H9 (cell line): ENCODE data around the gene TTC39C. TPM values are rescaled to one million over a fixed set of nuclear protein-coding genes. Genes with fewer than 3 reads are reported as not detected.
A peak's percentile ranks its signal among the peaks of the same experiment; 100 is the strongest.

Experiments
- DNase-seq: peaks from one replicate; pipeline ENCODE4 v3.0.0-alpha.2; 2017
- H2AFZ ChIP-seq: one replicate; pipeline ENCODE4 v1.6.1; 2013; ENCODE audit warnings: mild to moderate bottlenecking, low read length, control low read depth, moderate library complexity
- H2AK5ac ChIP-seq: 2 replicates; pipeline ENCODE4 v1.6.1; 2013; ENCODE audit warnings: low read length, control low read depth, mixed read lengths; ENCODE audit not compliant: insufficient read length
- H2BK120ac ChIP-seq: one replicate; pipeline ENCODE4 v1.6.1; 2013; ENCODE audit warnings: low read depth, mild to moderate bottlenecking, low read length, control low read depth, inconsistent platforms; ENCODE audit not compliant: poor library complexity, severe bottlenecking
- H2BK12ac ChIP-seq: 2 replicates; pipeline ENCODE4 v1.6.1; 2013; ENCODE audit warnings: low read length, control low read depth, mixed read lengths, low read depth; ENCODE audit not compliant: insufficient read length
- H2BK15ac ChIP-seq: 2 replicates; pipeline ENCODE4 v1.6.1; 2013; ENCODE audit warnings: low read depth, low read length, control low read depth
- H2BK20ac ChIP-seq: one replicate; pipeline ENCODE4 v1.6.1; 2013; ENCODE audit warnings: low read depth, mild to moderate bottlenecking, low read length, control low read depth, inconsistent platforms; ENCODE audit not compliant: poor library complexity, severe bottlenecking
- H2BK5ac ChIP-seq: 2 replicates; pipeline ENCODE4 v1.6.1; 2013; ENCODE audit warnings: low read length, control low read depth, mixed read lengths; ENCODE audit not compliant: insufficient read length
- H3K14ac ChIP-seq: 2 replicates; pipeline ENCODE4 v1.6.1; 2013; ENCODE audit warnings: low read length, control low read depth; ENCODE audit not compliant: insufficient read depth
- H3K18ac ChIP-seq: 2 replicates; pipeline ENCODE4 v1.6.1; 2013; ENCODE audit warnings: low read depth, mild to moderate bottlenecking, mixed read lengths, low read length, control low read depth; ENCODE audit not compliant: insufficient read length
- H3K23ac ChIP-seq: 2 replicates; pipeline ENCODE4 v1.6.1; 2013; ENCODE audit warnings: low read length, control low read depth, mixed read lengths, low read depth; ENCODE audit not compliant: insufficient read length
- H3K23me2 ChIP-seq: 2 replicates; pipeline ENCODE4 v1.6.1; 2013; ENCODE audit warnings: low read depth, mild to moderate bottlenecking, mixed read lengths, low read length, control low read depth; ENCODE audit not compliant: insufficient read length, poor library complexity, severe bottlenecking
- H3K27ac ChIP-seq: 2 replicates; pipeline ENCODE4 v1.5.1; 2013; ENCODE audit warnings: low read length, control low read depth, mixed read lengths, low read depth; ENCODE audit not compliant: insufficient read length
- H3K27me3 ChIP-seq: 2 replicates; pipeline ENCODE4 v1.6.1; 2013; ENCODE audit warnings: low read length, control low read depth, inconsistent platforms; ENCODE audit not compliant: insufficient read depth
- H3K4ac ChIP-seq: 2 replicates; pipeline ENCODE4 v1.6.1; 2013; ENCODE audit warnings: low read depth, mild to moderate bottlenecking, control low read depth, inconsistent platforms, low read length, moderate library complexity
- H3K4me1 ChIP-seq: 2 replicates; pipeline ENCODE4 v1.6.1; 2013; ENCODE audit warnings: low read length, control low read depth, inconsistent platforms; ENCODE audit not compliant: insufficient read depth
- H3K4me2 ChIP-seq: 2 replicates; pipeline ENCODE4 v1.6.1; 2013; ENCODE audit warnings: low read length, control low read depth, mixed read lengths; ENCODE audit not compliant: insufficient read length, insufficient read depth
- H3K56ac ChIP-seq: 2 replicates; pipeline ENCODE4 v1.6.1; 2013; ENCODE audit warnings: low read depth, mild to moderate bottlenecking, mixed read lengths, low read length, control low read depth; ENCODE audit not compliant: insufficient read length
- H3K79me1 ChIP-seq: 2 replicates; pipeline ENCODE4 v1.6.1; 2013; ENCODE audit warnings: low read depth, mild to moderate bottlenecking, moderate library complexity, low read length, control low read depth, inconsistent platforms; ENCODE audit not compliant: insufficient read depth, poor library complexity, severe bottlenecking
- H3K79me2 ChIP-seq: 2 replicates; pipeline ENCODE4 v1.6.1; 2013; ENCODE audit warnings: low read length, control low read depth, inconsistent platforms; ENCODE audit not compliant: insufficient read depth
- H3K9ac ChIP-seq: 2 replicates; pipeline ENCODE4 v1.6.1; 2013; ENCODE audit warnings: low read length, control low read depth, mixed read lengths; ENCODE audit not compliant: insufficient read length; ENCODE audit errors: extremely low read depth
- H3K9me3 ChIP-seq: one replicate; pipeline ENCODE4 v1.6.1; 2013; ENCODE audit warnings: low read depth, low read length, inconsistent platforms; ENCODE audit not compliant: control insufficient read depth
- H3T11ph ChIP-seq: one replicate; pipeline ENCODE4 v1.6.1; 2013; ENCODE audit warnings: mild to moderate bottlenecking, low read length, control low read depth, inconsistent platforms
- H4K20me1 ChIP-seq: one replicate; pipeline ENCODE4 v1.6.1; 2013; ENCODE audit not compliant: control insufficient read depth, insufficient read length, insufficient read depth
- H4K5ac ChIP-seq: 2 replicates; pipeline ENCODE4 v1.6.1; 2013; ENCODE audit warnings: low read depth, mild to moderate bottlenecking, mixed read lengths, low read length, control low read depth; ENCODE audit not compliant: insufficient read length
- H4K8ac ChIP-seq: replicated peaks from 2 replicates; pipeline ENCODE4 v1.6.1; 2013; ENCODE audit warnings: low read length, control low read depth, mixed read lengths, low read depth; ENCODE audit not compliant: insufficient read length
- H4K91ac ChIP-seq: 2 replicates; pipeline ENCODE4 v1.6.1; 2013; ENCODE audit warnings: low read depth, mild to moderate bottlenecking, moderate library complexity, mixed read lengths, low read length, control low read depth; ENCODE audit not compliant: insufficient read length
- H3K27ac Mint-ChIP-seq, 3 experiments: 2 replicates in 2 of 3; 3 replicates in 1 of 3; pipeline ENCODE4 v1.8.0; 2020 to 2021; ENCODE audit warnings: mixed read lengths in 3 of 3, mild to moderate bottlenecking in 1 of 3, moderate library complexity in 1 of 3
- H3K27me3 Mint-ChIP-seq: 2 replicates; pipeline ENCODE4 v1.8.0; 2021; ENCODE audit warnings: low read depth, mild to moderate bottlenecking, moderate library complexity, mixed read lengths
- H3K36me3 Mint-ChIP-seq, 3 experiments: 2 replicates in 2 of 3; 3 replicates in 1 of 3; pipeline ENCODE4 v1.8.0; 2020 to 2021; ENCODE audit warnings: low read depth in 3 of 3, mixed read lengths in 3 of 3; ENCODE audit not compliant: insufficient read depth in 1 of 3
- H3K4me1 Mint-ChIP-seq, 2 experiments: 2 replicates each; pipeline ENCODE4 v1.8.0; 2020; ENCODE audit warnings: mixed read lengths in 2 of 2
- H3K4me3 Mint-ChIP-seq, 2 experiments: 2 replicates in 1 of 2; 3 replicates in 1 of 2; pipeline ENCODE4 v1.8.0; 2020 to 2021; ENCODE audit warnings: mild to moderate bottlenecking in 2 of 2, mixed read lengths in 2 of 2, moderate library complexity in 1 of 2
- H3K9me3 Mint-ChIP-seq, 2 experiments: 2 replicates in 1 of 2; 3 replicates in 1 of 2; pipeline ENCODE4 v1.8.0; 2020; ENCODE audit warnings: mild to moderate bottlenecking in 2 of 2, mixed read lengths in 2 of 2, moderate library complexity in 1 of 2
- CTCF ChIP-seq: fragments of 200-600 bp; sonication (generic); conservative IDR thresholded peaks from 3 replicates; pipeline ENCODE4 v1.8.0; 2021; ENCODE audit warnings: antibody characterized with exemption, mild to moderate bottlenecking
- WGBS: extraction: QIAGEN DNeasy Blood & Tissue Kit; methylation state at CpG from one replicate; pipeline ENCODE4 v1.1.7; 2013; ENCODE audit warnings: missing lambda C conversion rate, low lambda C conversion rate, mixed read lengths; ENCODE audit not compliant: insufficient read length; ENCODE audit errors: extremely low coverage; 5-methylcytosine and 5-hydroxymethylcytosine counted together
- total RNA-seq: library from RNA; stranded (reverse); gene quantifications from 2 replicates; pipeline ENCODE4 v1.2.1, GENCODE V29; 2021

The TTC39C gene
- total RNA-seq, 1 experiment from 2014 or later, result 18.0 TPM

DNA sequence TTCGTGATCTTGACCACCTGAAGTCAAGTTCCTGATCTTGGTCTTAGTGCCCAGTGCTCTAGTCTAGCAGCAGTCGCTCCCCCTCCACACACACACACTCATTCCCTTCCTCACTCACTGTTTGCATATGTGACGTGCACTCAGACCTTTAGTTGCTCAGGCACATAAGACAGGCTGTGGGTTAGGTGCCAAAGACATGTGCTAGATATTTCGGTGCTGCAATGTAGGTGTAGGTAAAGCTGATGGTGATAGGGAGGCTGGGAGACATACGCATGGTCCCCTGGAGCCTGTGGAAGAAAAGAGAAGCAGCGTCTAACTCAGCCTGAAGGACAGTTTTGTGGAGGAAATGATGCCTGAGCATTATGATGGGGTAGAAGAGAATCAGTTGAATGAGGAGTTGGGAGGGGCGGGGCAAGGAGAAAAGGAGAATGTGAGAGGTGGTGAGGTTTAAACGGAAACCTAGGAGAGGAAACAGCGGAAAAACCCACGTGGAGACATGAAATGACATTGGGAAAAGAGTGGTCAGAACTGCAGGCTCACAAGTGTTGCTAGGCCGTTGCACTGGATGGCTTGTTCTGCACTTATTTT, 3.8 kb downstream of the TTC39C start:
- Mint-ChIP-seq H3K4me1 (peaks cover 60 to 72% of the 10 kb centered on the region in 2 experiments), H3K36me3 (0 out of 7 replicates have a peak, but pooled peaks cover 0 to 3% (median 0%) of the 10 kb centered on the region in 3 experiments), H3K27me3 (peaks cover 20% of the 10 kb centered on the region), H3K9me3 (no peaks in the 10 kb centered on the region), H3K27ac (no peak overlapping the region; a peak in 2 of 7 replicates), H3K4me3 (no peak overlapping the region; a peak in 1 of 5 replicates)
- H4K91ac ChIP-seq, result no peak overlapping the region
- H3K79me2 ChIP-seq, result peaks cover 28% of the 10 kb centered on the region; the same call in 1 of the 2 replicates
- no peaks in the 10 kb centered on the region for H3K79me1 ChIP-seq
- H2BK120ac ChIP-seq, result no peak overlapping the region
- H4K20me1 ChIP-seq, result peaks cover 3% of the 10 kb centered on the region
- H3K23ac ChIP-seq, result peak overlapping the region; percentile 84
- H3K14ac ChIP-seq, result no peak overlapping the region
- no peak overlapping the region for H3T11ph ChIP-seq
- H2BK15ac ChIP-seq, result no peak overlapping the region
- no peaks in the 10 kb centered on the region for H3K27me3 ChIP-seq
- peak overlapping the region; percentile 56 for H3K9ac ChIP-seq
- no peak overlapping the region for H2BK12ac ChIP-seq
- H4K5ac ChIP-seq, result peak overlapping the region; percentile 49
- H3K56ac ChIP-seq, result no peak overlapping the region
- no peaks in the 10 kb centered on the region for H3K9me3 ChIP-seq
- peaks cover 13% of the 10 kb centered on the region for H3K23me2 ChIP-seq
- H3K4me1 ChIP-seq, result peaks cover 25% of the 10 kb centered on the region; the same call in 1 of the 2 replicates
- H2AFZ ChIP-seq, result no peak overlapping the region
- H4K8ac ChIP-seq, result no peak overlapping the region
- H3K18ac ChIP-seq, result peak overlapping the region; percentile 54
- no peak for TF ChIP-seq CTCF
- no peak overlapping the region for H2BK5ac ChIP-seq
- peak overlapping the region; percentile 54 for H3K4me2 ChIP-seq
- no peak for DNase-seq
- H3K4ac ChIP-seq, result no peak overlapping the region
- WGBS, result 100% methylated on average over 2 of the region's 11 CpGs
- no peak overlapping the region for H2BK20ac ChIP-seq
- H3K27ac ChIP-seq, result no peak overlapping the region
- no peak overlapping the region for H2AK5ac ChIP-seq
